Mesenteric fat pad (tissue), 1 donor: Measurements from ENCODE around the gene KRT2. TPM values are rescaled to one million over a fixed set of nuclear protein-coding genes. Genes with fewer than 3 reads are reported as not detected.

ENCODE experiments used
- DNase-seq: peaks from one replicate; pipeline ENCODE4 v3.0.0-alpha.2; 2020; ENCODE audit warnings: low spot score
- total RNA-seq: library from RNA; stranded (reverse); fragmentation: NEBNext Ultra II Directional; extraction: Animal tissue kit (Norgen Biotek cat#: 25700); gene quantifications from one replicate; pipeline ENCODE4 v1.2.1, GENCODE V29; 2021
- donor health status: DM: yes; HTN: yes; CAD: no.

The KRT2 gene
- total RNA-seq, 1 donor from 2014 or later: not detected

DNA sequence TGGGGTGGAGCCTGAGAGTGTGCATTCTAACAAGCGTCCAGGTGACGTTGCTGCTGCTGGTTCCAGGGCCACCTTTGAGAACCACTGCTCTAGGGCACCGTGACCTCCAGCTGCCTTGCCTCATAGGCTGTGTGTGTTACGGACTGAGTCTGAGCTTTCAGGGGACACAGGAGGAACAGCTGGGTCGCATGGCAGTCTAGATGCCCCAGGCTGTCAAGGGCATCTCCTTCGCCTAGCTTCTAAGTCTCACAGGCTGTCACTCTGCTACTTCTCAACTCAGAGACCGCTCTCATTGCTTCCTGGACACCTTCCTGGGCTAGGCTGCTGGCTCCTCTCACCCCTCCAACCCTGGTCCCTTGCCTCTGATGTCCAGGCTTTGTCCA lies 34.6 kb downstream of the KRT2 start:
- no peak for DNase-seq

DNA sequence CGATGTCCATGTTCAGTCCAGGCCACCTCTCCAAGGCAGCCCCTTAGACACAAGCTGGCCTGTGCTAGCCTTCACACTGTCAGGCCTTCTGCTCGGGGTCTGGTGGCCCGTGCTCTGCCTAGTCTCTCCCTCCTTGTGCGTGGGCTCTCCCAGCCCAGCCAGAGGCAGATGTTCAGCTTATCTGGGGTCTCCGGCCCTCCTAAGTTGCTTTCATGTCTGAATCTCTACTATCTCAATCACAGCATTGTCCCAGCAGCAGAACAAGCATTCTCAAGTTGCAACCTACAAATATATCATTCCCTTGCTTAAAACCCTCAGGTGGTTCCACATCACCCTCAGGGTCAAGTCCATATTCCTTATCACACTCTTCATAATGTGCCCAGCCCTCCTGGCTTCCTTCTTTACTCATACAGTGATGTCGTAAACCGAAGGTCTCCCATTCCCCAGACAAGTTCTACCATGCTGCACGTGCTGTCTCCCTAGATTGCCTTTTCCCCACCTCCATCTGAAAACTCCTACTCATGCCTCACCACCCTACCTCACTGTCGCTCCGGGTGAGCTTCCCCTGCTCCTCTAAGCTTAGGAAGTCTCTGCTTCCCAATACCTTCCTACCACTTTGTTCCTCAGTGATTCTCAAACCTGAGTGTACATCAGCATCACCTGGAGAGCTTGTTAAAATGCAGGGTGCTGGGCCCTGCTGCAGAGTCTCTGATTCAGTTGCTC lies 35.2 kb downstream of the KRT2 start:
- no peak for DNase-seq

DNA sequence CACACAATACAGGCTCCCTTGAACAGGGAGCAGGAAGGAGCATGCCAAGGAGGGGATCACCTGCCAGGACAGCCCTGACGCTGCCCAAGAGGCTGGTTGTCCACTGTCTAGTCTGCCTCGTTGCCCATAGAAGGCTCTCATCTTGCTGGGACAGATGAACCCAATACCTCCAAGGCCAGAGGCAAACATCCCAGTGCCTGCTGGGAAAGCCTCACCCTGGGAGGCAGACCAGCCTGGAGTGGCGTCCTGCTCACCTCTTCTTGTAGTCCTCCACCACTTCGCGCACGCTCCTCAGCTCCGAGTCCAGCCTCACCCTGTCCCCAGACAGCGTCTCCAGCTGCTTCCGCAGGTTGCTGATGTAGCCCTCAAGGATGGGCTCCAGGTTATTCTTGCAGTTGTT lies 36.1 kb downstream of the KRT2 start:
- no peak for DNase-seq

DNA sequence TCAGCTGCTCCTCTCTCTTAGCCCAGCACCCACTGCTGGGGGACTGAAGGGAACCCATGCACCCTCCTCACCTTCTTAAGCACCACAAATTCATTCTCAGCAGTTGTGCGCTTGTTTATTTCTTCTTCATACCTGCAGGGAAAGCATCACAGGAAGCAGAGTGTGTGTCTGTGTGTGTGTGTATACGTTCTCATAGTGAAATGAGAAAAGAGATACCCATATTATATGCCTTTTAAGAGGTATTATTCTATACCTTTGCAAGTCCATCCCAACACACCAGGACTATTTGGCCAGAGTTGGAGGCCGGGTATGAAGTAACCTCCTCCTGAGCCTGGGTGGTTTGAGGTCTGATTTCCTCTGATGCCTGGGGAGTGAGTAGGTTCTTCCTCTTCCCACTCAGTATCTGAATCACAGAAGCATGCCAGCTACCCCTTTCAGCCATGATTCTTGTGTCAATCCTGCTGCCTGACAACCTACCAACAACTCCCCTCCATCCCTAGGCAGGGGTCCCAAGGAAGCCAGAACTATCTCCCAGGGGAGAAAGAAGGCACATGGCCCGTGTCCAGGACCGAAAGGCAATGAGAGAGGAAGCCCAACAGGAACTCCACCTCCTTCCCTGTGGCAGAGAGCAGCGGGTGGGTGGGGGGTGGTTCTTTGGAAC lies 36.7 kb downstream of the KRT2 start:
- no peak for DNase-seq

DNA sequence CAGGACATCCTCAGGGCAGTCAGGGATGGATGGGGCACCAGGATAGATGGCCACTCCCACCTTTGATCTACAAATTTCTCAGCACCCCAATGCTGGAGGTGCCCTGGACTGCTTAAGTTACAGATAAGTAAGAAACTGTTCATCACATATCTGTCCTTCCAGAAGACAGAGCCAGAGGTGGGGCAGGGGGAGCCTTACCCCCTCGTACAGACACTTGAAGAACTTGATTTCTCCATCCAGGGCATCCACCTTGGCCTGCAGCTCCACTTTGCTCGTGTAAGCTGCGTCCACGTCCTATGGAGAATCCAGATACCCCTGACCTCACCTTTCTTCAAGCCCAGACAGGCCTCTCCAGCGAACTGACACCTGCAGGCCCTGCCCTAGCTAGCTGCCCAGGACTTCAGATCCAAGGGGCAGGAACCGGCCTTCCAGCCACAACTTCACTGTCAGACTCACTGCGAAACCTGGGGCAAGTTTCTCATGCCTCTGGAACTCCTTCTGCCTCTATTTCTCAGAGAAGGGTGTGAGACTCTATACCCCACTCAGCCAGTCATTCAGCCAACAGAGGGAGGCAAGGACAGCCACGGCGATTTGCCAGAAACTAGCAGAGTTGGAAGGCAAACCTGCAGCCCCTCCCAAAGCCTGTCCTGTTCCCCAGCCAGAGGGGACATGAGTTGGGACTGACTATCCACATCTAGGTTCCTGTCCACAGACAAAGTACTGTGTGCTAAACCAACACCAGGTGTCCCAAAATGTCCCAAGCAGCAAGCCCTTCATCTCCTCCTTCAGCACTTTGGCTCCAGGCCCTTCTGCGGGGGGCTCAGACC lies 37.4 kb downstream of the KRT2 start:
- no peak for DNase-seq

DNA sequence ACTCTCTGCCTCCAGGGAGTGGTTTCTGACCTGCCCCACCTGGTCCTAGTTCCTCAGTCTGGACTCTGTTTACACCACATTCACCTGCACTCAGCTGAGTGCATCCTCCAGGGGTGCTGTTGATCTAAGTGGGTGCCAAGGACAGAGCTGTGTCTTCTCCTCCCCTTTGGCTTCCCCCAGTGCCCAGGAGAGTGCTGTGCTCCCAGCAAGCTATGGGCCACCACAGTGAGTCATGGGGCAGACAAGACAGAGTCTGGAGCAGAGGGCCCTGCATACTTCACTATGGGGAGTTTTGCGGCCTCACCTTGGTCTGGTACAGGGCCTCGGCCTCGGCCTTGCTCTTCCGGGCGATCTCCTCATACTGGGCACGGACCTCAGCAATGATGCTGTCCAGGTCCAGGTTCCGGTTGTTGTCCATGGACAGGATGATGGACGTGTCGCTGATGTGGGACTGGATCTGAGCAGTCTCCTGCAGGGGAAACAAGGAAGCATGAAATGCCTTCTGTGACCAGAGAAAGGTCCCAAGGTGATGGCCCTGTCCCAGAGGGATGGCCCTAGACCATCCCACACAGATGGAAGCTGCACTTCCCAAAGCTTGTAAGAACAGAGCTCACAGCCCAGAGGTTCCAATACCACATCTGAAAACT lies 38.5 kb downstream of the KRT2 start:
- no peak for DNase-seq

DNA sequence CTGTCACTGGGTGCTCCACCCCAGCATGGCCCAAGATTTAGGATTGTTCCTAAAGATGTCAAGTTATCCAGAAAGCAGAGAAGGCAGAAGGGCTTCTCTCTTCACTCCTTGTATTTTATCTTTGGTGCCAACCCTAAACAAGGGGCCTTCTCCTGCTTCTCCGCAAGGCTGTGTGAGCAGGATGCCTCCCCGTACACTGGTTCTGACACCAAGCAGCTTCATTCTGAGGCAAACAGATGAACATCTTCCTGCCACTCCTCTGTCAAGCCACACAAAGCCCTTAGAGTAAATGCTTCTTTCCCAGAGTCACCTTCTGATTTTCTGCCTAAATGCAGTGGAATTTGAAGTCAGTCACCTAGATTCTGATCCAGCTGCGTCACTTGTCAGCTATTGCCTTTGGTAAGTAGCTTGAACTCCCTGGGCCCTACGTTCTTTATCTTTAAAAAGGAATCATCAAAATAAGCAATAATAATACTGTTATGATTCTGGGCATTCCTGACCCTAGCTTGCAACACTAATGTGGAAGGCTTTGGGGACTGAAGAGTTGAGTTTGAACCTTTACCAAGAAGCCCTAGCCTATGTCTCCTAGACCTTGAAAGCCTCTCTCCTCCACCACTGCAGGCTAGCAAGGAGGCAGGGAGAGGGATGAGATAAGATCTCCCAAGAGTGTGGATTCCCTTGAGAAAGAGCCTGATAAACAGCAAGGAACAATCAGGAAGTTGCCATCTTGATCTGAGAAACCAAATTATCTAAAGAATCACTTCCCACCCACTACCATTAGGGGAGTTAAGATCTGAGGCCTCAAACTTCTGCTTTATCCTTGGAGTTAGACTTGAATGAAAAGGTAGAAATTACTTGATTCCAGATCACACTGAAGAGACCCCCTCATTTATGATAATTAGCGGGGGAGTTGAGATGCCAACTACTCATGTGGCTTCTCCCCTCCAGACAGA lies 39.3 kb downstream of the KRT2 start:
- DNase-seq: peak; percentile 14

DNA sequence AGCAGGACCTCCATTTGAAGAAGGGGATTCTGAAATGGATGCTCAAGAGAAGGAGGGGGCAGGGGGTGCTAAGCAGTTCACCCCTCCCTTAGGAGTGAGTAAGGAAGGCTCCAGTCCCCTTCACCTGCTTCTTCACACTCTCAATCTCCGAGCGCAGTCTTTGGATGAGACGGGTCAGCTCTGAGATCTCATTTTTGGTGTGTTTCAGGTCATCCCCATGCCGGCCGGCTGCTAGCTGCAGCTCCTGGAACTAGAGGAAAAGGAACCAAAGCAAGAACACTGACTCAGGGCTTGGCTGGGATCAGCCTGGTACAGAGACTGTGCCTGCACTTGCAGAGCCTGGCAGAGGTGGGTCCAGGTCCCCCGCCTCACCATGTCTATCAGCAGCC lies 40.9 kb downstream of the KRT2 start:
- DNase-seq: peak; percentile 41

DNA sequence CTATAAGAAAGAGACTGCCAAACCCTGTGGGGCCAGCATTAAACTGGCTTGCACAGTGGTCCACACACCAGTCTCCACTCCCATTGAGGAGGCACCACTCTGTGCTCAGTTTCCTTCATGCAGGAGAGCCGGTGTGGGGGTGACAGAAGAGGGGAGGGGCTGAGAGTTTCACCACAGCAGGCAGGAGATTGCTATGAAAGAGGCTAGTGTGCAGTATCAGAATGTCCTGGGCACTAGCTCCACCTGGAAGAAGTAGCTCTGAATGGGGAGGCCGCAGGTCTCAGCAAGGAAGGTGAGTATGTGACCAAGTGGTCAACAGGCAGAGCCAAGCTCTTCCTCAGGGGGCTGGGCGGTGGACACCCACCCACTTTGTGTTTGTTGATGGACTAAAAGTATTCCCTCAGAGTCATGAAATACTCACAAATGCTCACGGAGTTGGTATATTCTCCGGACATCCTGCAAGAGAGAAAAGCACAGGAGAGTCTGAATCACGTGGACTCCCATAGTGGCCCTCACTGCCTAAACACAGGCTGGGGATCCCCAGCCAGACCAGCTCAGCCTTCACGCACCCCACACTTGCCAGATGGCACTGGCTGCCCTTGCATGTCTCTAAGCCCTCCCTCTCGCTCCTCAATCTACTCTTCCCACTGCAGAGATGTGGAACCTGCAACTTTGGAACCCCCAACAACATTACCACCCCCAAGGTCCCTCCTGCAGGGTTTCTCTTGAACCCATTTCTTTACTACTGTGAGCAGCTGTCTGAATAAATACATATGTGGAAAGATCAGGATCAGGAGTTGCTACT lies 43.0 kb downstream of the KRT2 start:
- peak; percentile 68 for DNase-seq

DNA sequence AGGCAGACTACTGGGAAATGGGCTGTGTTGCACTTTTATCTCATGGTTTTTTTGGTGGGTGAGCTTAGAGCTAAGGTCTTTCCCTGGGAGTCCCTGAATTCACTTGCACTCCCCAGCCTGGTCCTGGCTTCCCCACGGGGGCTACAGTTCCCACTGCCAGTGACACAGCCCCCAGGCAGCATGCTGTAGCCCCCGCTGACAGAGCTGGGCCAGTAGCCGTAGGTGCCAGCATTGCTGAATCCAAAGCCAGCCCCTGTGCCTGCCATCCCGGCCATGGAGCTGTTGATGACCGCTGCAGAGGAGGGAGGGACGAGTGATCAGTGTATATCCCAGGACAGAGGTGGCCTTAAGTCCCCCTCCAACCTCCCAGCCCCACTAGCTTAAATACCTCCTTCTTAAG lies 43.9 kb downstream of the KRT2 start:
- DNase-seq: peak; percentile 87

DNA sequence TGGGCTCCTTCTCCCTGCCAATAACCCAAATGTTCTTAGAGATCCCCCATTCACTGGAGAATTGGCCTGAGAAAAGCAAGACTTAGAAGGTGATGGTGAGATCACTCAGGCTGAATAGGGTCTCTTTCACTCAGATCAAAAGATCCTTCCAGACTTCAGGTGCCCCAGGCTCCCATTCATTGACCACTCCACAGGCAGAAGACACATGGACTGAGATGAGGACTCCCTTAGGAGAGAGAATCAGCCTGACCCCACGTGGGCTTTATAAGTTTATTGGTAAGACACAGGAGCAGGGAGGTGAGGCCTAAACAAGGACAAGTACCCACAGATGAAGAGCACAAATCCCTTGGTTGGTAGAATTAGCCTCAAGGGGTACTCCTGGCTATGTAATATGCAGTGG lies 44.7 kb downstream of the KRT2 start:
- DNase-seq: peak; percentile 8

DNA sequence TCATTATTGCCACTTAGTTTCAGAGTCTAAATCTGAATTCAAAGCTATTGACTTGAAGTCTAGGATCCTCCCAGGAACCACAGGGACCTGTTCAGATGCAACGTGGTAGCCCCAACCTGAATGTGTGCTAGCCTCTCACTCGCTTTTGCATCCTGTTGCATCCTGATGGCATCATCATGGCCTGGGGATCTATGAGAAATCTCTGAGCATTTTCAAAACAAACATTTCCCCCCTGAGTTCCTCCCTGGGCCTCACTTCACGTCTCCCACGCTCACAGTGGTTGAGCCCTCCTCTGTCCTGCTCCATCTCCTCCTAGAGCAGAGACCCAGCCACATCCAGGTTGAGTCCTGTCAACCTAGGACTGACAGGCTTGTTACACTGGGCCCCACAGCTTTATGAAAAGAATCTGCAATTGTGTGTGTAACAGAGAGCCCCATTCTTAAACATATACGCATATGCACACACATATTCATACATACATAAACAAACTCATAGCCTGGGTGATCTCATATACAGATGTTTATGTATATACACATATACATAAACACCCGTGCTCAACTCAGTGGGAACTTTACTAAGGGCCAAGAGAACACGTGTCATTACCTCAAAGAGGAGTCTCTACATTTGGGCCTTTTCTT lies 45.3 kb downstream of the KRT2 start:
- peak; percentile 16 for DNase-seq

DNA sequence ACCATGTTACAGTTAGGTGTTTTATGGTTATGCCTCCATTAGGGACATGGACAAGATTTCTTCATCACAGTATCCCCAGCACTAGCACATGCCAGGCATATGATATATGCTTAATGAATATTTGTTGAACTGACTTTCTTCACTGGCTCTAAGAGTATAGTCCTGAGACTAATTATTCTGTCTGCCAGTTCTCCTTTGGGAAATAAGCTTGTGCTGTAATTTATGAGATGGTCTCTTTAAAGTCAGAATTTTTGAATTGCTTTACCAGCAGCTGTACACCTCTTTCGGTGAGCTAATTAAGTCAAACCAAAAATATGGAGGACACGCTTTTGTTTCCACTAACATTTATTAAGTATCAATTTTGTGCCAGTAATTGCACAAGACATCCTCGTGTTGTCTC lies 45.9 kb downstream of the KRT2 start:
- DNase-seq: no peak

DNA sequence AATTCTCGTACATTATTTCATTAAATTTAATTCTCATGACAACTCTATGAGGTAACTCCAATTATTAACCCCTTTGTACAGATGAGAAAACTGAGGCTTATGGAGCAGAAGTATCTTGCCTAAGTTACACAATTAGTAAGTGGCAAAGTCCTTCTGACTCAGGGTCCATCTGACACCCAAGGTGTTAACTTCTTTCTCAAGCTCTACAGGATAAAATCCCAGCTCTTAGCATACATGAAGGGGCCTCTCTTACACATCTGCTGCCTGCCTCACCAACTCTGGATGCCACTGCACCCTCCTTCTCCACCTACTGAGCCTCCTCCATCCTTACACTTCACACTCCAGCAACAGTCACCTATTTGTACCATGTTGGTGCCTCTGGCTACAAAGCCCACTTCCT lies 46.5 kb downstream of the KRT2 start:
- peak; percentile 20 for DNase-seq

DNA sequence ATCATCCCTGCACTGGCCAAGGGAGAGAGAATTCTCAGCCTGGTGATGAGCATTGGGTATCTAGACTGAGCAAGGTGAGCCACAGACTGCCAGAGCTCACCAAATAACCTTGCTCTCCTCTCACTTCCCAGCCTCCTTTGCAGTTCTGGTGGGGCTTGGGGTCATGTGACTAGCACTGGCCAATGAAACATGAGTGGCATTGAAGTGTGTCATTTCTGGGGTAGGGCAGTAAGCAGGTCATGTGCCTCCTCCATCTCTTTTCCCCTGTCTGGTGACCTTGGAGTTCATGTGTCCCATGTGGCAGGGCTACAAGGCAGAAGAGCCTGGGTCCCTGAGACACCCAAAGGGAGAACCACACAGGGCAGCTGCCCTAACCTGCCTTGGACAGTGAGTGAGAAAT lies 47.2 kb downstream of the KRT2 start:
- peak; percentile 35 for DNase-seq

DNA sequence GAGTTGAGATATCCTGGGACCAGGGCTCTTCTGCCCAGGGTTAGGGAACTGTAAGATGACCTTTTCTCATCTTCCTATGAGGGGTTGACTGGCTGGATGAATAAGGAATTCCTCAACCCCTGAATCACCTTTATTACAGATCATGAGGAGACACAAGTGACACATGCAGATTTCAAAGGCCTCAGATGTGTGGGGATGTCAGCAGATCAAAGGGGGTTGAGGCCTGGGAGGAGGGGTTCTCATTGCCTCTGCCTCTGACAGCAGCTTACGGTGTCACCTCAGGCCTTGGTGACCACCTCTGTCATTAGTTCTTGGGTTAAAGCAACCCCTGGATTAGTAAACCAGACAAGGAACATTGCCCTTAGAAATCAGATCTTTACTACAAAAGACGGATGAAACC lies 48.7 kb downstream of the KRT2 start:
- peak; percentile 6 for DNase-seq

DNA sequence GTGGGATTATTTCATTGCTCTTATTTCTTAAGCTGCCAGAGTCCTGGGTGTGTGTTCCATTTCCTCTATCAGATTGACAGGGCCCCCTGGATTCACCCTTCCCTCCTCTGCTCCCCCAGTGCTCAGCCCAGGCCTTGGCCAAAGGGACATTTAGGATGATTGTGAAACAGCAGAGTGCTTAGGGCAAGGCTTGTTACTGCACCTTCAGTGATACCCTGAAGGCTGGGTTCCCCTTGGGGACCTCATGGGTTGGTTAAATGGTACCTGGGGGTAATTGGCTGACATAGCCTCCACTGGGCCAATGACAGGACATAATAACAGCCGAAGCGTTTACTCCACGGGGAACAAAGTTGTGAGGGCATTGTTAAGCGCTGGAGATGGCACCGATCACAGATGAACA lies 49.5 kb downstream of the KRT2 start:
- peak; percentile 73 for DNase-seq

DNA sequence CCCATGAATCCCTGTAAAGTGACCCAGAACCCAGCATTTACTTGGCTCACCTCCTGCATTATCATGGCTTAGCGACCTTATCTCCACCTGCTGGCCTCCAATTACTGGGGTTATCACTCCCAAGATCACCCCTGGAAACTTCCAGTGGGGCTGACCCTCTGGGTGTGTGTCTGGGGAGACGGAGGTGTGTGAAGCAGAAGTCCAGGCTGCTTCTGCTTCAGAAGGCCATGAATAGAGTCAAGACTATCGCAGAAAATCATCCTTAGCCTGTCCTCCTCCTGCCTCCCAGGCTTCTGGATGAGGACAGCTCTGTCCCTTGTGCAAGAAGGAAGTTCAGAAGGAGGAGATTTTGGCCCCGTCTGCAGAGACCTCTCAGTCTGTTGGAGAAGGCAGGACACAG lies 50.3 kb downstream of the KRT2 start:
- DNase-seq: peak; percentile 57

DNA sequence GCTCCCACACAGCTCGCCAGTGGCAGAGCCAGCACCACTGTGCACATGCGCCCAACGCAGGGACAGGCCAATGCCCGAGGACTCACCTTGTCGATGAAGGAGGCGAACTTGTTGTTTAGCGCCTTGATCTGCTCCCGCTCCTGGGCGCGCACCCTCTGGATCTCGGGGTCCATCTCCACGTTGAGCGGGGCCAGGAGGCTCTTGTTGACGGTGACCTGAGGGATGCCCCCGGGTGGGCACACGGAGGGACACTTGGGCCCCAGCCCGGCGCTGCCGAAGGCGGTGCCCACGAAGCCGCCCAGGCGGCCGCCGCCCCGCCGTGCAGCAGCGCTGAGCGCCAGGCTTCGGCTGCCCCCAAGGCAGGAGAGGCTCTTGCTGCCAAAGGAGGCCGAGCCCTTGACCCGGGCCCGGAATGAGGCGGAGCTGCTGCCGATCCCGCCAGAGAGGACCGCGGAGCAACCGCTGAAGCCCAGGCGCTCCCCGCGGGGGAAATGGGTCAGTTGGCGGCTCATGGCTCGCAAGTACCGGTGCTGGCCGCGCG lies 51.0 kb downstream of the KRT2 start, which contains the start of gene KRT72:
KRT72 (minus strand) TSS at position 523 of the 541 bp plus-strand sequence; CDS start at position 512, 11 bp downstream.
- DNase-seq: peak; percentile 87
